Osteoblast (primary cell): ENCODE results near the gene ARX. TPM values are rescaled to one million over a fixed set of nuclear protein-coding genes. Genes with fewer than 3 reads are reported as not detected.

Experiments used
- DNase-seq: peaks from one replicate; pipeline ENCODE4 v3.0.0; 2011; ENCODE audit warnings: low spot score, mixed read lengths; ENCODE audit not compliant: insufficient read length; ENCODE audit errors: missing footprints
- H2AFZ ChIP-seq: 2 replicates; pipeline ENCODE4 v1.6.0; 2011; ENCODE audit warnings: mild to moderate bottlenecking, low read length
- H3K27ac ChIP-seq: 2 replicates; pipeline ENCODE4 v1.5.1; 2011; ENCODE audit warnings: mild to moderate bottlenecking, low read depth, low read length, moderate library complexity
- H3K27me3 ChIP-seq: 2 replicates; pipeline ENCODE4 v1.6.0; 2012; ENCODE audit warnings: mild to moderate bottlenecking, control low read depth, inconsistent platforms, low read length, moderate library complexity; ENCODE audit not compliant: insufficient read depth
- H3K36me3 ChIP-seq: 2 replicates; pipeline ENCODE4 v1.5.1; 2011; ENCODE audit warnings: mild to moderate bottlenecking, low read length, control low read depth, moderate library complexity; ENCODE audit not compliant: insufficient read depth
- H3K4me1 ChIP-seq: 2 replicates; pipeline ENCODE4 v1.5.1; 2011; ENCODE audit warnings: mild to moderate bottlenecking, low read length, control low read depth, moderate library complexity; ENCODE audit not compliant: insufficient read depth
- H3K4me2 ChIP-seq: 2 replicates; pipeline ENCODE4 v1.6.0; 2011; ENCODE audit warnings: mild to moderate bottlenecking, low read length; ENCODE audit not compliant: insufficient read depth
- H3K4me3 ChIP-seq: fragments of 200-600 bp; sonication (generic); 3 replicates; pipeline ENCODE4 v1.5.1; 2012; ENCODE audit warnings: mild to moderate bottlenecking, low read length, inconsistent platforms; ENCODE audit not compliant: insufficient read depth
- H3K79me2 ChIP-seq: 2 replicates; pipeline ENCODE4 v1.6.0; 2012; ENCODE audit warnings: mild to moderate bottlenecking, low read length, control low read depth, inconsistent platforms; ENCODE audit not compliant: insufficient read depth
- H3K9me3 ChIP-seq: 2 replicates; pipeline ENCODE4 v1.5.1; 2011; ENCODE audit warnings: low read depth, low read length, control low read depth
- H4K20me1 ChIP-seq: 2 replicates; pipeline ENCODE4 v1.6.0; 2012; ENCODE audit warnings: mild to moderate bottlenecking, low read length, control low read depth; ENCODE audit not compliant: insufficient read depth
- total RNA-seq: library from RNA; depleted of rRNA; stranded (reverse); fragments of >200 nt; gene quantifications from 2 replicates; pipeline ENCODE4 v1.2.3, GENCODE V29; 2012
- TF ChIP-seq, protein P1 (sequence below): IDR thresholded peaks from 2 replicates; pipeline ENCODE4 v1.5.1; 2011; ENCODE audit warnings: mild to moderate bottlenecking, low read depth, low read length, moderate library complexity; ENCODE audit errors: extremely low read depth

ARX gene
- total RNA-seq, 1 donor: not detected

DNA sequence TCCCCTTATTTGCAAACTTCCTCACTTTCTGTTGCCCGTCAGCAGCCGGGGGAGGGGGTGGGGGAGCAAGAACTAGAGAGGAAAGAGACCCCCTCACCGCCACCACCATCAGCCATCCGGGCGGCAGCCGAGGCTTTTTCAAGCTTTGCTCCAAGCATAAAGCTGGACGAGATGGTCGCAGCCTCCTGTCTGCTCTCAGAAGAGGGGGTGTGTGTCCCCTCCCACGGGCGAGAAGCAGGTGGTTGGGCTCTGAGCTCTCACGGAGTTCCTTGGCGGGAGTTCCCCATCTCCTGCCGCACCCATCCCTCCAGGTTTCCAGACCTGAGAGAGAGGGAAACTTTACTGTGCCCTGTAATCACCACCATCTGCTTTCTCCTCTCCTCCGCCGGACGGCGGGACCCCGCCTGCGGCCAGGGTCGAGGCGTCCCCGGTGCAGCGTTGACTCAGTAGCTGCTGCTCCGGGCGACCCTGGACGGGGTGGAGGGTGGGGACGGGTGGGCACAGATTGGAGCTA is 4.7 kb upstream of the ARX start:
- H3K27ac ChIP-seq: no peak overlapping the region
- no peaks in the 10 kb centered on the region for H3K4me1 ChIP-seq
- H3K4me2 ChIP-seq: peak overlapping the region; percentile 45
- H2AFZ ChIP-seq: no peak overlapping the region
- no peaks in the 10 kb centered on the region for H4K20me1 ChIP-seq
- H3K36me3 ChIP-seq: no peaks in the 10 kb centered on the region
- H3K9me3 ChIP-seq: no peaks in the 10 kb centered on the region
- no peak for DNase-seq
- H3K79me2 ChIP-seq: no peaks in the 10 kb centered on the region
- H3K4me3 ChIP-seq: no peak overlapping the region
- TF ChIP-seq, protein P1, sequence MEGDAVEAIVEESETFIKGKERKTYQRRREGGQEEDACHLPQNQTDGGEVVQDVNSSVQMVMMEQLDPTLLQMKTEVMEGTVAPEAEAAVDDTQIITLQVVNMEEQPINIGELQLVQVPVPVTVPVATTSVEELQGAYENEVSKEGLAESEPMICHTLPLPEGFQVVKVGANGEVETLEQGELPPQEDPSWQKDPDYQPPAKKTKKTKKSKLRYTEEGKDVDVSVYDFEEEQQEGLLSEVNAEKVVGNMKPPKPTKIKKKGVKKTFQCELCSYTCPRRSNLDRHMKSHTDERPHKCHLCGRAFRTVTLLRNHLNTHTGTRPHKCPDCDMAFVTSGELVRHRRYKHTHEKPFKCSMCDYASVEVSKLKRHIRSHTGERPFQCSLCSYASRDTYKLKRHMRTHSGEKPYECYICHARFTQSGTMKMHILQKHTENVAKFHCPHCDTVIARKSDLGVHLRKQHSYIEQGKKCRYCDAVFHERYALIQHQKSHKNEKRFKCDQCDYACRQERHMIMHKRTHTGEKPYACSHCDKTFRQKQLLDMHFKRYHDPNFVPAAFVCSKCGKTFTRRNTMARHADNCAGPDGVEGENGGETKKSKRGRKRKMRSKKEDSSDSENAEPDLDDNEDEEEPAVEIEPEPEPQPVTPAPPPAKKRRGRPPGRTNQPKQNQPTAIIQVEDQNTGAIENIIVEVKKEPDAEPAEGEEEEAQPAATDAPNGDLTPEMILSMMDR: no peak
- H3K27me3 ChIP-seq: peaks cover 89% of the 10 kb centered on the region

DNA sequence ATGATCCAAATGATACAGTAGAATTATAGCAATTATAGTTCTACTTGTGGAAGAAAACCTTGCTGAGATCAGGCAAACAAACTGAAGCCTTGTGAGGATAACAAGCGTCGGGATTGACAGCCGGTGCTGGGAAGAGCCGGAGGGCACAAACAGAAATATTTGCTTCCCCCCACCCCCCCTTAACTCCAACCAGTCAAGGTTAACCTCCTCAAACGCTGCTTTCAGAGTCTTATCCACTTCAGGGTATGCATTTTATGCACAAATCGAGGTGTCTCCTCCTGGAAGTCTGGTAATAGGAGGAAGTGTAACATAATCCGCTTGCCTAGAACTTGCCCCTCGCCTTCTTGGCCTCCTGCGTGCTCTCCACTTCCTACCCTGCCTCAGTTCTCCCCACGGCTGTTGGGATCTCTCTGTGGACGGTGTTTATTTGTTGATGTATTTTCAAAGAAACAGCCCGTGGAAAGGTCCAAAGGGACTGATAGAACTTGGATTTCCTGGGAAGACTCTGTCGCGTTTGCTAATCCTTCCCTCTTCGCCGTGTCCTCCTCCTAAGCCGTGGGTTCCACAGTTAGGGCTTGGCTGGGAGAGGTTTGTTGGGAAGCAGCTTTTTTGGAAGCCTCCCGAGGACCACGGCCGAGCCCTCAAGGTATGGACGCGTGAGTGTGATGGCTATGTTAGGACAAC is 4.1 kb upstream of the ARX start:
- H4K20me1 ChIP-seq: no peaks in the 10 kb centered on the region
- H3K27ac ChIP-seq: no peak overlapping the region
- no peak overlapping the region for H2AFZ ChIP-seq
- H3K79me2 ChIP-seq: no peaks in the 10 kb centered on the region
- DNase-seq: no peak
- H3K27me3 ChIP-seq: peaks cover 95% of the 10 kb centered on the region
- no peak overlapping the region for H3K4me3 ChIP-seq
- TF ChIP-seq, protein P1: no peak
- no peaks in the 10 kb centered on the region for H3K36me3 ChIP-seq
- no peak overlapping the region for H3K4me2 ChIP-seq
- no peaks in the 10 kb centered on the region for H3K9me3 ChIP-seq
- no peaks in the 10 kb centered on the region for H3K4me1 ChIP-seq

DNA sequence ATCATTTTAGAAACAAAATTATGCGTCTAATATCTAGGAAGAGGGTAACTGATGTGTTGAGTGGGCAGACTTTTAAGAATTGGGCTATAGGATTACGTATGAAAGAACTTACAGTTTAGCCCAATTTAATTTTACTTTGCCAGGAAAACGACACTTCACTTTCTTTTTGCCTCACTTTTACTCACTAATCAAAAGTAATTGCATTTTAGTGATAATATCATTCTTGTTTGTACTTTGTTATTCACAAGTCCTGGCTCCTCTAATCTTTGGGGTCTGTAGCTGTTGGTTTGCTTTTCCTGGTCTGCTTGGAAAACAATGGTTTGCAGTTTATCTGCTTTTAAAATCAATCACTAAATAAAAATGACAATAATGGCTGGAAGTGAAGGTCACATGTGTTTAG is 2.9 kb upstream of the ARX start:
- H3K4me3 ChIP-seq: no peak overlapping the region
- no peak overlapping the region for H3K4me2 ChIP-seq
- no peak for DNase-seq
- no peaks in the 10 kb centered on the region for H3K4me1 ChIP-seq
- no peak overlapping the region for H3K27ac ChIP-seq
- no peaks in the 10 kb centered on the region for H3K9me3 ChIP-seq
- TF ChIP-seq, protein P1: no peak
- H3K79me2 ChIP-seq: no peaks in the 10 kb centered on the region
- H2AFZ ChIP-seq: no peak overlapping the region
- H3K27me3 ChIP-seq: peaks cover 96% of the 10 kb centered on the region
- no peaks in the 10 kb centered on the region for H3K36me3 ChIP-seq
- H4K20me1 ChIP-seq: no peaks in the 10 kb centered on the region

DNA sequence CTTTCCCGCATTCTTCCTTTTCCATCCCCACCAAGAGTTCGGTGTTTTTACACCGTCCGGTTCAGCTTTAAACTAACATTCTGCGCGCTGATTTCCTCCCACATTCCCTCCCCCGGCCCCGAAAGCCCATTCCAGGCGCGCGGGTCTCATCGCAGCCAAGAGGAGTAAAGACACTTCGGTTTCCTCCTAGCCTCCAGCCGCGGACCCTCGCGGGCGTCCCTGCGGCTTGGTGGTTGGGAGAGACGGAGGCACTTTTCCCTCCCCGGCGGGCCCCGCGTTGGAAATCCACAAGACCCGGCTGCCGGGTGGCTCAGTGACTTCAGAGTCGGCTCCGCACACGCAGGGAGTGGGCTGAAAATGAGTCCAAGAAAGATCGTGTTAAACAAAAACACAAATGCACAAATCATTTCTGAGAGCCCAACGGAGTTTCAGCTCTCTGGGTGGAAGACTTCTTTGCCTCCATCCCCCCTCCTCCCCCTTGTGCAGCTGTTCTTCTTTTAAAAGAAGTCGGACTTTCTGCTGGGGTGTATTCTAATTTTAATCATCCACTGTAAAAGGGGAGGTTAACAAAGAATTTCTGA is 2.0 kb upstream of the ARX start:
- Histone ChIP-seq H3K27ac (no peak overlapping the region), H4K20me1 (no peaks in the 10 kb centered on the region), H3K9me3 (no peaks in the 10 kb centered on the region), H3K4me1 (no peaks in the 10 kb centered on the region), H2AFZ (no peak overlapping the region), H3K4me2 (no peak overlapping the region), H3K36me3 (no peaks in the 10 kb centered on the region), H3K4me3 (peak overlapping the region; percentile 7), H3K27me3 (peaks cover 93% of the 10 kb centered on the region), H3K79me2 (no peaks in the 10 kb centered on the region)
- TF ChIP-seq, protein P1: no peak
- DNase-seq: no peak
